ENCODE data around the gene FBXO39. TPM values are rescaled to one million over a fixed set of nuclear protein-coding genes. Genes with fewer than 3 reads are reported as not detected.

The FBXO39 gene
- total RNA-seq, 2 donors from 2014 or later: 2.5 to 3.6 TPM

DNA sequence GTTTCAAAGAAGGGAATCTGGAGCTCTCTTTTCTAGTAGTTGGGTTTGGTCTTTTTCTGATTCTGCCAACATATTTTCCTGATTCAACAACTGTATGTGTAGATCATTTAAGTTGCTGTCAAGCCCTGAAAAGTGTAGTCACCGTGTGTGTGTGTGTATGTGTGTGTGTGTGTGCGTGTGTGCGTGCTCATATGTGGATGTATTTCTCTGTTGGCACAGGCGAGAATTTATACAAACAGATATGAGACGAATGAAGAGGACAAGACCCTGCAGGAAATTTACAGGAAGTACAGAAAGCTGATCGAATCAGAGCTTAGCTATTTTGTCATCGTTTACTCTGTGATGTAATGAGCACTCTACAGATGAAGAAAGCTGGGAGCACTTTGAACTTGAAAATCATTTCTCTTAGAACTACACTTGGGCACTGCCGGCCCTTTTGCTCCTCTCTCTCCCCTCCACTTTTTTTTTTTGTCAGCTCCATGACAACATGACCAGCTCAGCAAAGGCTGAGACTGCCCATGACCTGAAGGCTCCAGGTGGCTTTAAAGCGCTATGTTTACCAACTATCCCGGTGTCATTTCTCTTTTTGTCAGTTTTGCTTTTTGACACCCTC, 11.2 kb downstream of the FBXO39 start:
- H3K36me3 ChIP-seq: no peaks in the 10 kb centered on the region
- 45% methylated on average over 10 of the region's 10 CpGs for WGBS
- no peaks in the 10 kb centered on the region for H3K4me1 ChIP-seq (replicated peaks)
- intact Hi-C loops (cut with DNase I): no loop called here
- TF ChIP-seq POLR2A (IDR thresholded peaks at IDR 0.05) (no peak), POLR2AphosphoS5 (IDR thresholded peaks at IDR 0.05) (no peak)
- TF ChIP-seq, protein P1, sequence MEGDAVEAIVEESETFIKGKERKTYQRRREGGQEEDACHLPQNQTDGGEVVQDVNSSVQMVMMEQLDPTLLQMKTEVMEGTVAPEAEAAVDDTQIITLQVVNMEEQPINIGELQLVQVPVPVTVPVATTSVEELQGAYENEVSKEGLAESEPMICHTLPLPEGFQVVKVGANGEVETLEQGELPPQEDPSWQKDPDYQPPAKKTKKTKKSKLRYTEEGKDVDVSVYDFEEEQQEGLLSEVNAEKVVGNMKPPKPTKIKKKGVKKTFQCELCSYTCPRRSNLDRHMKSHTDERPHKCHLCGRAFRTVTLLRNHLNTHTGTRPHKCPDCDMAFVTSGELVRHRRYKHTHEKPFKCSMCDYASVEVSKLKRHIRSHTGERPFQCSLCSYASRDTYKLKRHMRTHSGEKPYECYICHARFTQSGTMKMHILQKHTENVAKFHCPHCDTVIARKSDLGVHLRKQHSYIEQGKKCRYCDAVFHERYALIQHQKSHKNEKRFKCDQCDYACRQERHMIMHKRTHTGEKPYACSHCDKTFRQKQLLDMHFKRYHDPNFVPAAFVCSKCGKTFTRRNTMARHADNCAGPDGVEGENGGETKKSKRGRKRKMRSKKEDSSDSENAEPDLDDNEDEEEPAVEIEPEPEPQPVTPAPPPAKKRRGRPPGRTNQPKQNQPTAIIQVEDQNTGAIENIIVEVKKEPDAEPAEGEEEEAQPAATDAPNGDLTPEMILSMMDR (IDR thresholded peaks at IDR 0.05): no peak
- H3K27ac ChIP-seq: no peak overlapping the region
- DNase-seq (ENCODE audit: low spot score): no peak
- no peaks in the 10 kb centered on the region for H3K9me3 ChIP-seq
- no peaks in the 10 kb centered on the region for H3K27me3 ChIP-seq (replicated peaks; ENCODE audit: insufficient read depth)
- no peak overlapping the region for H3K4me3 ChIP-seq

GRCh38 chr17:6789146-6789545, 13.1 kb downstream of the FBXO39 start:
- H3K27me3 ChIP-seq (replicated peaks; ENCODE audit: insufficient read depth): no peaks in the 10 kb centered on the region
- no peaks in the 10 kb centered on the region for H3K36me3 ChIP-seq
- 39% methylated on average over 4 of the region's 4 CpGs for WGBS
- DNase-seq (ENCODE audit: low spot score): no peak
- intact Hi-C loops (cut with DNase I): no loop called here
- H3K9me3 ChIP-seq: no peaks in the 10 kb centered on the region
- TF ChIP-seq POLR2A (IDR thresholded peaks at IDR 0.05) (no peak), POLR2AphosphoS5 (IDR thresholded peaks at IDR 0.05) (no peak)
- TF ChIP-seq, protein P1 (IDR thresholded peaks at IDR 0.05): no peak
- no peak overlapping the region for H3K27ac ChIP-seq
- no peak overlapping the region for H3K4me3 ChIP-seq
- H3K4me1 ChIP-seq (replicated peaks): no peaks in the 10 kb centered on the region

GRCh38 chr17:6793748-6794493, 17.9 kb downstream of the FBXO39 start:
- H3K9me3 ChIP-seq: no peaks in the 10 kb centered on the region
- no peaks in the 10 kb centered on the region for H3K36me3 ChIP-seq
- no peak for DNase-seq (ENCODE audit: low spot score)
- no peak overlapping the region for H3K27ac ChIP-seq
- TF ChIP-seq, protein P1 (IDR thresholded peaks at IDR 0.05): no peak
- TF ChIP-seq POLR2A (IDR thresholded peaks at IDR 0.05) (no peak), POLR2AphosphoS5 (IDR thresholded peaks at IDR 0.05) (no peak)
- 59% methylated on average over 5 of the region's 5 CpGs for WGBS
- no peaks in the 10 kb centered on the region for H3K4me1 ChIP-seq (replicated peaks)
- intact Hi-C loops (cut with DNase I): no loop called here
- H3K27me3 ChIP-seq (replicated peaks; ENCODE audit: insufficient read depth): no peaks in the 10 kb centered on the region
- H3K4me3 ChIP-seq: no peak overlapping the region

DNA sequence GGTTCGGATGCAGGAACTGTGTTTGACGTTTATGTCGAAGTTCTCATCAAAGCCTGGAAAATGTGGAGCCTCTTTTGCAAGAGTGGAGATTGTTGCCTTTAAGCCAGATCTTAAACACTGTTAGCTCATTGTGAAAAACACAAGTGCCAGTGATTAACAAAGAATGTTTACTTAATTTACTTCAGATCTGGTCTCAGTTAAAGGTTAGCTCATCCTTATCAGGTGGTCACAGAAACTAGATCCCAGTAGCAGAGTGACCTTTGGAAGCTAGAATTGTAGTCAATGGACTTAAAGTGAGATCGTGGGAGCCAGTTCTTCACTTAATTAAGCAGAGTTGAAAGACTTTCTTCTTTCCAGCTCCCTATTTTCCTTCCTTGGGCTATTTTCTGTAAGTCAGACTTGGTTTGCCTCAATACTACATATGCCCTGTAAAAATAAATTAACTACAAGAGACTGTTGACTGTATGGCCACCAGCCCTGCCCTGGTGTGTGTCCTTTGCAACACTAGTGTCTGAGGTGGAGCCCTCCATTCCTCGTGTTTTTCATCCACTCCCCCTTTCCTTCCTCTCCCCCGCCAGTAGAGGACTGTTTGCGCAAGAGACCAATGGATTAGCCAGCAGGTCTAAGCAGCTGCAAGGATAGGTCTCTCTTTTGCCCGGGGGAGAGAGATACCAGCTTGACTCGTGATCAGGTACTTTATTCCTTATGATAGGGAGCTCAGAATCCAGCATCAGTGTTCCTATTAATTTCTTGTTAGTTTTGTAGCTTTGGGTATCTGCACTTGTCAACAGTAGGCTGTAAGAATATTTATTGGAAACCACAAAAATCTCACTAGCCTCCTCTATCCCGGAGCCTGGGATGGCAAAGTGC, 20.2 kb downstream of the FBXO39 start:
- Histone ChIP-seq H3K27me3 (replicated peaks; ENCODE audit: insufficient read depth) (no peaks in the 10 kb centered on the region), H3K36me3 (no peaks in the 10 kb centered on the region), H3K9me3 (no peaks in the 10 kb centered on the region), H3K4me3 (no peak overlapping the region), H3K27ac (no peak overlapping the region), H3K4me1 (replicated peaks) (no peaks in the 10 kb centered on the region)
- intact Hi-C loops (cut with DNase I): no loop called here
- 45% methylated on average over 10 of the region's 10 CpGs for WGBS
- DNase-seq (ENCODE audit: low spot score): no peak
- TF ChIP-seq, protein P1 (IDR thresholded peaks at IDR 0.05): no peak
- TF ChIP-seq POLR2A (IDR thresholded peaks at IDR 0.05) (no peak), POLR2AphosphoS5 (IDR thresholded peaks at IDR 0.05) (no peak)

All from prostate gland (tissue), 2 donors.